Measurements from ENCODE around the gene HOXC9.

Gene HOXC9

DNA sequence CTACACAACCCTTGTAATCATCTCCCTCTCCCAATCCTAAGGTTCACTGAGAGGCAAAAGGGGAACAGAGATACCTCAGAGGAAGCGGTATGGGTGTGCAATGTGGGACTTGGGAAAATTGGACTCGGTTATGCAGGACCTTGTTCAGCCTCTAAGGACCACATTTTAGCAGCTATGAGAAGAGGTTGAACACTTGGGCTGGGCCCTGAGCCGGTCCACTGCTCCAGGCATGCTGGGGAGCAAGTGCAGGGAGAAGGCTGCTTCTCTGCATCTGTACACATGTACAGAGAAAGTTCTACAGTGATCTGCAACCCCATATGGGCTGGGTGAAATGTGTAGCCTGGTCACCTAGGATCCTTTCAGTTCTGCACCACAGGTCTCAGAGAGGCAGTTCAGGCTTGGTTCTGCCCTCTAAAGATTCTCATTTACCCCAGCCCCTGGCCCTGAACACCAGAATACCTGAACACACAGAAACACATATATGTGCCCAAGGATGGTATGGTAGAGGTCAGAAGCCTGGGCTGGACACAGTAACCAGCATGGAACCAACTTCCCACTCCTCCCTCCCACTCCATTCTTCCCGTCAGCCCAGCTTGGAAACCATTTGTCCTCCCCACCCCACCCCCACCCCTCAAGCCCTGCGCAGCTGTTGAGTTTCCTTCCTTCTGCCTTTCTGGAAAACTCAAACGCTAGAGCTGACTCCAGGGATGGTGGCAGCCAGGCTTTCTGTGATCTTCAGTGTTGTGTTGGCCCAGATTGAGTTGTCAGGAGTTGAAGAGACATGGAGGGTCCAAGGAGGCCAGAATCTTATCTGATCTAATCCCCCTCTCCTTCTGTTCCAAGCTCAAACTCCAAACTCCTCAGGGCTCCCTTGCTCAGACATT lies 43.3 kb downstream of the HOXC9 start:
- intact Hi-C loops (cut with DNase I) = no loop called here
- DNase-seq = no peak

DNA sequence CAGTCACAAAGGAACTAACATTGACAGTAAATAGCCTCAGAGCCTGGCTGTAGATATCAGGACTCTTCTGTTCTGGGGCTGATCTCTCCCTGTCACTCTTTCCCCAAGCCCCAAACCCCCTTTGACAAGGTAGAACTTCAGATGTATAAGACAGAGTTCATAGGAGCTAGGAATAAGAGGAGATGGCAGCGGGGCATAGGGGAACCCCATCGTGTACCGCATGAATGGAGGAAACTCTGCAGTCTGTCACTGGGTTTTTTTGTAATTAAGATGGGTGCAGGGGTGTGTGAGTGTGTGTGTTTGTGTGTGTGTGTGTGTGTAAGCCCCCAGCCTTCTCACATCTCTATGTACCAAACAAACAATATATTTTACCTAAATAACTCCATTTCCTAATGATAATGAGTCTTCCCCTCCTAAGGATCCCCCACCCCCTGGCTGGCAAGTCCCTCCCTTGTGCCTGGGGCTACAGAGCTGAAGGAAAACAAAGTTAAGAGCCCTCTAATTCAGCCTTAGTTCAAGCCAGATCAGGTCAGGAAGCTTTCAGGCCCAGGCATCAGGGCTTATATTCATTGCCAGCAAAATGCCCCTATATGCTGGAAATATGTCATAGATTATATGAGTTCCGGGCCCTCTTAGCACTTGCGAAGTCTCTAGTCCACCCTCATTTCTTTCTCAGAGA lies 44.6 kb downstream of the HOXC9 start:
- no peak for DNase-seq
- intact Hi-C loops (cut with DNase I) = no loop called here

DNA sequence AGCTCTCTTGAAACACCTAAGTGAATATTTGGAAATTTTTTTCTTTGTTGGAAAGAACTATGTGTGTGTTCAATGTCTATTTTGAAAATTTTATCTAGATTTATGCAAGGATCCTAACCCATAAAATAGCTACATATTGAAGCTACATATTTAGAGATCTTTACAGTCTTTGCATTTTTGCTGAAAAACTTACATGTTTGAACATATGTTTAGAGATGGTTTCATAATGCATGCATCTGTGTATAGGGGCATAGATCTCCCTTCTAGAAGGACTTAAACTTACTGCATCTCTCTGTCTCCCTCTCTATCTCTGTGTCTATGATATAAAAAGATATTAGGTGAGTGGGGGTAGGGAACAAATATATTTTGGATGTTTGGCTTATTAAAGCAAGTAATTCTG lies 45.4 kb downstream of the HOXC9 start:
- no peak for DNase-seq
- intact Hi-C loops (cut with DNase I) = no loop called here

DNA sequence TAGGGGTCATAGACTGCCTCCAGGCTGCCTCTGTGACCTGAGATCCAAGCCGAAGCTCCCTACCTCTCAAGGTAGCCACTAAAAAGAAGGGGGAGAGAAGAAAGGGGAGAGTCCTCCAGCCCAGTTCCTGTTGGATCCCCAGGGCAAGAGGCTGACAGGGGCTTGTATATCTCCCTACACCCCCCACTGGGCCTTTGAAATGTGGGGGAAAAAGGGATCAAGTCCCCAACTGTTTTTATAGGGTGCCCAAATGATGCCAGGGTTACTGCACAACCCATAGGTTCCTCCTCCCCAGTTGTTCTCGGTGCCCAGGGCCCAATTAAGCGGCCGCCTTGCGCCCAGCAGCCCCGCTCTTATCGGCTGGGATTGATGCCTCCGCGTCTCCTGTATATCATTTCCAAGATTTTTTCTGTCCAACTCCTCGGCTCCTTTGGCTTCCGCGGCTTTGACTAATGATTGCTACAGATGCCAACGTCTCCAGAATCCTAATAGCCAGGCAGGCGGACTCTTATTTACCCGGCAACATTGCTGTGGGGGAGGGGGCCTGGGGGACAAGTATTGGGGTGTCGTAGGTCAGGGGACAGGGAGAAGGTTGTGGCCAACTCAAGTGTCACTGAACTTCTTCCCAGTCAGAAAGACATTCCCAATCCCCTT lies 46.0 kb downstream of the HOXC9 start:
- DNase-seq = no peak
- intact Hi-C loops (cut with DNase I) = no loop called here

DNA sequence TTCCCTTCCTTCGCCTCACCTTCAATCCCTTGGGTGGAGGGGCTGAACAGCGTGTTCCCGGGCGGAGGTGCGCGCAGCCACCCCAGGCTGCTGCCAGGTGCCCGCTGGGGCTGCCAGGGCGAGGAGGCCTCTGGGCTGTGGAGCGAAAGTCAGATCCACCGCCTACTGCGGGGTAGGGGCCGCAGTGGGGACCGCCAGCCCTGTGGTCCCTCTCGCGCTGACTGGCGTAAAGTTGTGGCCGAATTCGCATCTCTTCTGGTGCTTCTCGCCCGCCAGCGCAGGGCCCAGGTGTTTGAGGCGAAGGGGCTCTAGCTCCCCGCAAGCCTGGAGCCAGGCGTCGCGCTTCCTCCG lies 46.8 kb downstream of the HOXC9 start:
- intact Hi-C loops (cut with DNase I) = no loop called here
- DNase-seq = no peak

DNA sequence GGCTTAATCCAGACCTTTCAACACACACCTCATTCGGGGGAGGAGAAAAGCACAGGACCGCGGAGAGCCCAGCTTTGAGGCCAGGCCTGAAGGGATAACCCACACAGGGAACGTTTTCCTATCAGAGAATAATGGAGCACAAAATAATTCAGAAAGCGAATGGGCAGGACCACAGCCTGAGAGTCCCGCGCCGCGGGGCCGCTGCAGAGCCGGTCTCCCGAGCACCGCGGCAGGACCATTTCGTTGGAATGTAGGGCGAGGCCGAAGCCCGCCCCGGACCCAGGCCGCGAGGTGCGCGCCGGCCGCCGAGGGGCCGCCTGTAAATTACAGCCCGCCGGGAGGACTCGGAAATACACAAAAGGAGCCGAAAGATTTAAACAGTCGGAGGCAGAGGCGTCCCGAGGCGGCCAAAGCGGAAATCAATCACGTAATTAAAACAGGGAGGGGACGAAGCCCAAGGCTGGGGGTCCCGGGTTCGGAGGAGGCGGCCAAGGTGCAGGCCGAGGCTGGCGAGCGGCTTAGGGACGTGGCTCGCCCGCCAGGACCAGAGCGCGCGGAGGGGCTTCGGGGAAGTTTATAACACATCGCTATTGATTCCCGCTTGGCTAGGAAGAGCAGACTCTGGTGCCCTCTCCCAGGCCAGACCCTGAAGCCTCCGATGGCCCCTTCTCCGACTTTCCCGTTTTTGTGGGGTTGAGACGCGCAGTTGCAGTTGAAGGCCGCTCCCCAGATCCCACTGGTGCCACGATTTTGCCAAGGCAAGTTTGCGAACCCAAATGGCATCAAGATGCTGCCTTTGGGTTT lies 47.4 kb downstream of the HOXC9 start:
- no peak for DNase-seq
- intact Hi-C loops (cut with DNase I) = no loop called here

DNA sequence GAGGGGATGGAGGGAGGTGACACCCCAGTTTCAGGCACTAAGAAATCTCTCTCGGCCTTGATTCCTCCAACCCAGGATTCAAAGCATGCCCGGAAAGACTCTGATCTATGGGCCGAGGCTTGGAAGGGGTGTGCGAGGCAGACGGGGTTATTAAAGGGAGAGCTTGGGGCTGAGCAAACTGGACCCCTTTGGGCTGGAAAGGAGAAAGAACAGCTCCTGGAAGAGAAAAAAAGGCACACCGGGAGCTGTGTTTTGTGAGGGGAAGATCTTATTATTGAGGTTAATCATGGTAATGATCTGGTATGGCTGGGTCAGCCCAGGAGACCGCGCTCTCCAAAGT lies 48.0 kb downstream of the HOXC9 start:
- DNase-seq = no peak
- intact Hi-C loops (cut with DNase I) = no loop called here

DNA sequence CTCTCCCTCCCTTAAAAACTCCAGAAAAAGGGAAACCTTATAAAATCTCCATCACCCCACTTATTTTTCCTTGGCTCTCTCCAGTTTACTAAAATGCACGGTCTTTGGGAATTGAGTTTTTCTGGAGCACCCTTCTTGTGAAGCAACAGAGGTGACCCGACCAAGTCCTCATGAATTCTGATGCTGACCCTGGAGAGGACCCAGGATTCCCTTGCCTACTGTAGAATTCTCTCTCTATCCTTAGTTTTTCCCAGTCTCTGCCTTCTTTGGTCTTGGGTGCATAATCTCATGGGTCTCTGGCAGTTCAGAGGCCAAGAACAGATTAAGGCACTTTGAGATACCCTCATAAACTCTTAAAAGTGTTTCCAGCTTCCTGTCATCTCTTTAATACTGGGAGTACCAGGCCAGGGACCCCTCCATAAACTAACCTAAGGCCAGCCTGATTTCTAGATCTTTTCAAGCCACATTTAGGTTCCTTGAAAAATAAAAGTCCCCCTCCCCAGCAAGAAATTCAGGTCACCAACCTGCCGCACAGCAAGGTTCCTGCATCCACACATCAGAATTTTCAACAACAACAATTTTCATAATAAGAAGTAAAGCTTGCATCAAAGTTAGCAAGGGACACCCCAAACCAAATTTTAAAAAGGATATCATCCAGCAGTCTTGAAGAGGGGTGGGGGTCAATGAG lies 48.6 kb downstream of the HOXC9 start:
- intact Hi-C loops (cut with DNase I) = no loop called here
- DNase-seq = no peak

DNA sequence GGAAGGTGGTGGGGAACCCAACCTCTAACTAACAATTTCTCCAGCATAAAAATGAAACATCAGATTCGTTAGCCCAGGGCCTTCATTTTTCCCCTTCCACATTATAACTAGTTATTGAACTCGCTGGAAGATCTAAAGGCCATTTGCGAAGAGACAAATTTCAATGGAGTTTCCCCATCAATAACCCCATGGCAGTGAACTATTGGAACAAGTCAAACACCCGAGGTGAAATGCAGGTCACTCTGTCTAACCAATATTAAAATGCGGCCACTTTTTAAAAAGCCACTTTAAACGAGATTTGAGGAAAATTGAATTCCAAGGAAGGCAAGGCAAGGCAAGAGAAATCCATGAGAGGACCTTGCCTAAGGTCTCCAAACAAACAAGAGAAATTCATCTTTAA lies 49.1 kb downstream of the HOXC9 start:
- no peak for DNase-seq
- intact Hi-C loops (cut with DNase I) = no loop called here

DNA sequence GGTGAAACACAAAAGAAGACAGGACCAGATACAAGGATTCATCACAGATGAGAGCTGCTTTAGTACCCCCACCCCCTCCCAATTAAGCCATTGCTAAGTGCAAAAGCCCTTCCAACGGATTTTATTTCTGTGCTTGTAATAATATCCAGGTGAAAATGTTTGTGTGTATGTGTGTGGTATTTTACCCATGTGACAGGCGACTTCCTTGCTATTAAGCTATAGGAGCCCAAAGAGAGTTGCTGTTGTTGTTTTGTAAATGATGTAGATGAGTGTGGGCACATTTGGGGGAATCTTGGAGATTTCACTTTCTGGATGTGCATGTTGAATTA lies 50.5 kb downstream of the HOXC9 start:
- no peak for DNase-seq
- intact Hi-C loops (cut with DNase I) = no loop called here

DNA sequence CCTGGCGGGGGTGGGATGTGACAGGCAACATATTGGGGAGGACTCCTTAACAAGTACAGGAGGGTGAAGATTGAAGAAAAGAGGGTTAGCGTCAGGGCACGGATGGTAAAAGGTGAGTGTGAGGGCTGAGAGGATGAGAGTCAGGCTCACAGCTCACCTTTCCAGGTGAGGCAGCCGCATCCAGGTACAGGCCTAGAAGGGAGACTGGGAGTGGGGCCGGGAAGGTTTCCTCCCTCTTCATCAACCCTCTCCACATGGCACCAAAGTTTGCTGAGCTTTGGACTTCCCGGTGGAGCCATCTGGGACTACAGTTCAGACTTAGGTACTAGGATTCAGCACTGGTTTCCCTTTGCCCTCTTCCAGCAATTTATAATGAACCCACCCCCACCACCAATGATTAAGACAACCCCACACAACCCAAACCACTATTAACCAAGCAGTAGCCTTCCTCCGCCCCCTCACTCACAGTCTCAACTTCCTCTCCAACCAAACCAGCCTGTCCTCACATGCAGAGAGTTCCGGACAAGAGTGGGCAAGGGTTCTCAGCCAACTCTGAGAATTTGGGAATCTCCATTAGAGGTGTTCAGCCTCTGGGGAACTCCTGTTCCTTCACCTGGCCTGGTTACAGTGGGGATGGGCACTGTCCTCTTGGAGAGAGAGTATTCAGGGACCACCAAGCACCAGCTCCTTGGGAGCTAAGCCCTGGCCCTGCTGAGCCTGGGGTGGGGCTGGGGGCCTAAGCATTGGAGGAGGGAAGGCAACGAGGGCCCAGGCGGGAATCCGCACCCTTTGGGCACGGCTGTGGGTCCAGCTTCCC lies 51.3 kb downstream of the HOXC9 start:
- no peak for DNase-seq
- intact Hi-C loops (cut with DNase I) = no loop called here

DNA sequence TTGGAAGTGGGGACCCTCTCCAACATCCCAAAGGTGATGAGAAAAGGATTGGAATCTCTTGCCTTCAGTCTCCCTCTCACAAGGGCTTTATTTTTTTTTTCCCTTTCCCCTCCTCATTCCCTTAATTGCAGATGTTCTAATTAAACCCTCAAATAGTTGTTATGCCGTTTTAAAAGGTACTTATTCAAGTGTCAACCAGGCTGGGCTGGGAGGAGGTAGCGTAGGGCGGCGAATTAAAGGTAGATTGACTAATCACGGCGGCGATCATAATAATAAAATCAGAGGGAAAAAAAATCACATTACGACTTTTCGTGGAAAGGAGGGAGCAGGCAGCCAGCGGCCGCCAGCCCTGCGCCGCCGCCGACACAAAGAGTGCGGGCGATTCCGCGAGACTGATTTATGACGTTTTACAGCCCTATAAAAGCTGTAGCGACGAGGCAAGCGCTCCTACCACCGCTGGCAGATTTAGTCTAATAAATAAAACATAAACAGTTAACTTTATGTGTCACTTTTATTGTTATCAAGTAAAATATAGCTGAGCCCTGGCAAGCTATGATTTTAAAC lies 52.0 kb downstream of the HOXC9 start:
- no peak for DNase-seq
- intact Hi-C loops (cut with DNase I) = no loop called here

DNA sequence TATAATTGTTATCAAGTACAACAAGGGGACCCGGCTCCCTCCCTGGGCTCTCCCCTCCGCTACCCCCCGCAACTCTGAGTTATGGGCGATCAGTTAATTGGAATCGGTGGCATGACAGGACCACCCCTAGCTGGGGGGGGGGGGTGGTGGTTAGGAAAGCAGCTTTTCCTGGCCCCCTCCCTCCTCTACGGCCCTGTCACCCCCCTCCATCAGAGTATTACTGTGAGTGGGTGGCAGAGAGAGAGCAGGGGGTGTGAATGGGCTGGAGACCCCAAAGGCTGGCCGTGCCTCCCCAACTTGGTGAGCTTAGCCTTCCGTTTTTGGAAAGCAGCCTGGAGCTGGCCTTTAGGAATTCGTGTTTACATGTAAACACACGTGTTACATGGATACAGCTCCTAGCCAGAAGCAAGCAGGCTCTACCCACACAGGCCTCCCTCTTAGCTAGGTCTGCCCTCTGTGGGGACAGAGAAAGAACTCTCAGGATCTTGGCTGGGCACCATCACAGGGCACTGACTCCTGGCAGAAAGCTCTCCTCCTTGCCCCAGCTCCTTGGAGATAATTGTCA lies 52.6 kb downstream of the HOXC9 start:
- intact Hi-C loops (cut with DNase I) = no loop called here
- DNase-seq = no peak
